G401.6 (cell line): Measurements from ENCODE around the gene PGC.
"Not testable (repeated sequence)": the region's sequence is repeated elsewhere in the genome, so short reads cannot be mapped to it uniquely, and the experiment has no call there.

Experiments
- FAIRE-seq: peaks from 2 replicates; lab custom pipeline; 2012; peaks lifted over from hg19 to GRCh38; lab: Jason Lieb, UNC

PGC gene

DNA sequence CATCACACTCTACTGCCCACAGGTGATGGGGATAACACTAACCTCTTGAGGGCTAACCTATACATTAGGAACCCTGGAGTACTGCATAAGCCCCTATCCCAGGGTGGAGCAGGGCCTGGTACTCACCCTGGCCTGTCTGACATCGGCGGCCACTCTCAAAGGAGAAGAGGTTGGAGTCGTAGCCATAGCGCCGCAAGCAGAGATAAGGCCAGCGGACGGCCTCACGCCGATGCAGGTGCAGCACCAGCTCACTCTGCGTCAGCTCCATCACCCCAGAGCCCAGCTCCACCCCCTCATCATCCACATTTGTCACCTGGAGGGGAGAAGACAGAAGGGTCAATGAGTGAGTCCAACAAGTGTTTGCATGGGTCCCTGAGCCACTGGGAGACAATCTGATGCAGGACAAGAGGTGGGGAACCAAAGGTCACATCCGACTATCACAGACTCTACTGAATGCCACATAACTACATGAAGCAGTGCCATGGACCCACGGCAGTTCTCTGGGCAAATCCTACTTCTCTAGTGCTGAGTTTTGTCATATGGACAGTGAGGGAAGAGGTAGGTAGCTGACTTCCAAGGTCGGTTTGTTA, 28.2 kb upstream of the PGC start:
- FAIRE-seq = no peak

GRCh38 chr6:41774841-41775240, 27.6 kb upstream of the PGC start:
- FAIRE-seq = no peak

- FAIRE-seq = no peak
These were observed 24.1 kb upstream of the PGC start for GRCh38 chr6:41771058-41771983.

DNA sequence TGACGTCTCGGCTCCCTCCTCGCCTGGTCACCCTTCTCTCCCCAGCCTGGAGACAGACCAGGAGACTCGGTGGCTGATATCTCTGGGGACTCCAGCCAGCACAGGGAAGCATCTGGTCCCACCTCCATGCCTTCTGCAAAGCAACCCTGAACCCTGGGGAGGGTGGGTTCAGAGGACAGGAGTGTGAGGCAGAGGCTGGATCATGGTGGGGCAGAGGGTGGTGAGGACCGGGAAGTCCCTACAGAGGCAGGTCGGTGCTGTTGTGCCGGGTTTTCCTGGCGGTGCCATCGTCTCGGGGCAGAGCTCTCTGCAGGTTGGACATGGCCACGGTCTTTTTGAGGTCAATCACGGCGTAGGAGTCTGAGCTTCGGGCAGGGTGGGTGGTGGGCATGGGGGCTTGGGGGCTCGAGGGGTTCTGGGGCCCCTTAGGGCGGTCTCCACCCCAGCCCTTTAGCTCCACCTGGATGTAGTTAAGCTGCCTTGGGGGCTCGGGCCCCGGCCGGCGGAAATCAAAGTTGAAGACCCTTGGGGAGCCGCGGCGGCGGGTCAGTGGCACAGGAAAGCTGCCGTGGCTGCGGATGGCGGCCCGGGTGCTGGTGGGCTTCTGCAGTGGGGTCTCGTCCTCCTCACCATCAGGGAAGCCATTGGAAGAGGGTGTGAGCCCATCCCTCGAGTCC, 23.3 kb upstream of the PGC start:
- FAIRE-seq = no peak

DNA sequence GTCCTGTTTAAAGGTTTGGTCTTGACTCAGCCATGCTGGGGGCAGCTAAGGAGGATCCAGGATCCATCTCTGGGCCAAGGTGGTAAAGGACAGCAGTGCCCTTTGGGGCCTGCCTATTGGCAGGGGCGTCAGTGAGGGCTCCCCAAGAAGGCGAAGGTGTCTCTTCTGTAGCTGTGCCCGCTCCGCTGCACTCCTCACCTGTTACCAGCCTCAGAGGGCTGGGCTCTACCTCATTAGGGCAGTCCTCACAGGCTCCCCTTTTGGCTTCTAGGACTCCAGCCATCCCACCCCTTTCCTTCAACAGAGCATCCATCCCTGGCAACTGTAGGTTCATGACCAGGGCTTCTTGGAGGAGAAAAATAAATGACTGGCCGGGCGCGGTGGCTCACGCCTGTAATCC, 22.2 kb upstream of the PGC start:
- no peak for FAIRE-seq

DNA sequence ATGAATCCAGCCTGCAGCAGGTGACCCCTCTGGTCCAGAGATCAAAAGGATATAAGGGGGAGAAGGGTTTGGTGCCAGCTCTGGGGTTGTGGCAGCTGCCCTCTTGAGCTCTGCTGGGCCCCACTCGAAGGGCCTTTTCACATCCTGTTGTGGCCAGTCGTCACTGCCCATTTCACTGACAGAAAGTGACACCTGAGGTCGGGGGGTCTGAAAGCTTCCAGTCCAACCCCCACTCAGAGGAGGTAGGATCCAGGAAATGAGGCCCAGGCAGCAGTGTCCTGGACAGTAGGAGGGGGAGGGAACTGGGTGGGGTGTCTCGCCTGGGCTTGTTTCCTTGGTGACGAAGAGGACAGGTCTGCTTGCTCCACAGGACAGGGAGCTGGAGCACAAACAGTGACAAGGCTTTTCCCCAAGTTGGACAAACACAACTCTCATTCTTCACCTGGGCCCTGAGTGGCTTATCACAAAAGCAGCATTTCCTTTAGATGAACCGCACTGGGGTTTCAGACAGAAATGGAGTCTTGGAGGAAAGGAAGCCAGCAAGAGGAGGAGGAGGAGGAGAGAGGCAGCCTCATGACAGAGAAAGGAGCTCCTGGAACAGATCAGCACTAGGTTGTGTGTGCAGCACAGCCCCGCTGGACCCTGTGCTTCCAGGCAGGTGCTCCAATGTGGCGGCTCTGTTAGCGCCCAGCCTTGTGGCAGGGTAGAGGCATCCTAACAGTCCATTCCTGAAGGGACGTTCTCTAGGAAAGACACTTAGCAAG, 21.5 kb upstream of the PGC start:
- no peak for FAIRE-seq

DNA sequence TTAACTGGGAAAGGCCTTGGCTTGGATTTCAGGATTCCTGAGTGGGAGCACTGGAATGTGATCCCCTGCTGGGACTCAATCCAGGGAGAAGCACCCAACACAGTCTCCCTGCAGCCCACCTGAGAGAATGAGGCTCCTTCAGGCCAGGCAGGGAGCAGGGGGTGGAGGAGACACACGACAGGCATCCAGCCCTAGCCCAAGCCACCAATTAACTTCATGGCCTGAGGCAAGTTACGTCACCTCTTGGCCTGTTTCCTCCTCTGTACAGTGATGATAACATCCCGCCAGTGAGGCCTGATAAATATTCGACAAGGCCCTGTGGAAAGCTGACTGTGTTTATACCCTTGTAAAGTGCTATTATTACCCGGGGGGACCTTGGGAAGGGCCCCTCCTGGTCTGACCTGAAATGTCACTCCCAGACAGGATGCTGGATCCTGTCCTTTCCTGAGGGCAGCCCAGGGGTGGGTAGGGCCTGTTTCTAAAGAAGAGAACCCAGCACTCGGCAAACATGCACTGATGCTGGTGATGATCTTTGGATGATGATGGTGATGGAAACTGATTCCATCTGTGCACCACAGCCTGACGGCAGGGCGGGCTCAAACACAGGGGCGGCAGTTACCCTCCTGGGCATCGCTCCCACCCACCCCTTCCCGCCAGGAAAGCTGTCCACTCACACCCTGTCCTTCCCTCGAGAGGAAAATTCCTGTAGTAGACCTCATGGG, 20.1 kb upstream of the PGC start:
- no peak for FAIRE-seq

DNA sequence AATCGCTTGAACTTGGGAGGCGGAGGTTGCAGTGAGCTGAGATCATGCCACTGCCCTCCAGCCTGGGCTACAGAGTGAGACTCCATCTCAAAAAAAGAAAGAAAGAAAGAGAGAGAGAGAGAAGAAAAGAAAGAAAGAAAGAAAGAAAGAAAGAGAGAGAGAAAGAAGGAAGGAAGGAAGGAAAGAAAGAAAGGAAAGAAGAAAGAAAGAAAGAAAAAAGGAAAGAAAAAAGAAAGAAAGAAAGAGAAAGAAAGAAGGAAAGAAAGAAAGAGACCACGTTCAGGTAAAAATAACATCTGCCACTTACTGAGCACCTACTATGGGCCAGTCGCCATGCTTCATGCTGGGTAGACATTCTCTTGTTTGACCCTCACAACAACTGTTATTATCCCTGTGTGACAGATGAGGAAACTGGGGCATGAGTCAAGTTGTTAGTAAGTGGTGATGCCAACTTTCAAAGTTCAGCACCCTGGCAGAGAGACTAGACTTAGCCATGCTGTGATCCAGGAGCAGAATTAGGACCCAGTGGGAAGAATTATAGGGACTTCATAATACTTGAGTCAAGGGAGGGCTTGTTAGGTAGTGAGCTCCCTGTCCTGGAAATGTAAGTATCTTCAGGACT, 19.0 kb upstream of the PGC start:
- FAIRE-seq = not testable (repeated sequence)

DNA sequence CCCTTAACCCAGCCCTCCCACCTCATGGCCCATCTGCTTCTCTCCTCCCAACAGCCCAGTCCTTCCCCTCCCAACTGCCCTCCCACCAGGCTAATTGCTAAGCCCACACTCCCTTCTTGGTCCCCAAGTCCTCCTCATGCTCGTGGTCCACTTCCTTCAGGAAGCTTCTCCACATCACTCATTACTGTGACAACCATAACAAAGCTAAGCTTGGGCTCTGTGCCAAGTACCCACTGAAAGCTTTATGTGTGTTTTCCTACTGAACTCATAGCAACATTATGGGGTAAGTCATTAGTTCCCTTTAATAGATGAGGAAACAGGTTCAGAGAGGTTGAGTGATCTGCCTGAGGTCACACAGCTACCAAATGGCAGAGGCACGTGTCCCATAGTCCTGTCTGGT, 16.3 kb upstream of the PGC start:
- no peak for FAIRE-seq

DNA sequence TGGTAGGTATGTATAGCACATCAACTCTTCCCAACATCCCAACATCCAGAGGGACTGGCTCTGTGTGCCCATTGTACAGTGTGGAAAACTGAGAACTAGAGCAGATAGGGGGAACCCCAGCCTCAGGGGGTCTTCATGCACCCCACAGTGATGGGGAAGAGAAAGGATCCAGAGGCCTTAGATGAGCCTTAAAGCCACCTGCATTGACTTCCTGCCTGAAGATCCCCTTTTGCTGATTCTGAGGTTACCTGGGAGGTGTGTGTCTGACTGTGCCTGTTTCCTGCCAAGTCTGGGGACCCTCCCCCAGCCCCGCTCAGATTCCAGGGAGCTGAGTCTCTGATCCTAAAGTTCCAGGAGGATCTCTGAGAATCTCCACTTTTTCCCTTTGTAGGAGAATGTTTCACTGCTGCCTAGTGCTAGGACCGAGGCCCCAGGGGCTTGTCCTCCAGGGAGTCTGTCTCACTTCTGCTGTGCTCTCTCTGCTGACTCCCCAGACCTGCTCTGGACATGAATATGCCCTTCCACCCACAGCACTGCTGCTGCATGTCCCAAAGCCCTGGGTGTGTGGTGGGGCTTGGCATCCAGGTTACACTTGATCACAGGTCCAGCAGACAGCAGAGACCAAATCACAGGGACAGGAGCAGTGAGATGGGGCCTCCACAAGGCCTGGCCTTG, 12.8 kb upstream of the PGC start:
- no peak for FAIRE-seq

GRCh38 chr6:41759106-41759904, 12.1 kb upstream of the PGC start:
- FAIRE-seq = no peak

DNA sequence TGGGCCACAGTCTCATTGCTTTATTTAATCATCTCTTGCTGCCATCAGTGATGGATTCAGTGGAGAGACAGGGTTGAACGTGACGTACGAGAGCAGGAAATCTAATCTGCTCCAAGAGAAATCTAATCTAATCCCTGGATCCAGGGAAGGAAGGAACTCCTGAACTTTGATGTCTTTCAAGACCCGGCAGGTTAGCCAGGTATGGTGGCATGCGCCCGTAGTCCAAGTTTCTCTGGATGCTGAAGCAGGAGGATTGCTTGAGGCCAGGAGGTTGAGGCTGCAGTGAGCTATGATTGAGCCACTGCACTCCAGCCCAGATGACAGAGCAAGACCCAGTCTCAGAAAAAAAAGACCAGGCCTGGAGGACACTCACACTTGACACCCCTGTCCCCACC, 11.4 kb upstream of the PGC start:
- FAIRE-seq = no peak

DNA sequence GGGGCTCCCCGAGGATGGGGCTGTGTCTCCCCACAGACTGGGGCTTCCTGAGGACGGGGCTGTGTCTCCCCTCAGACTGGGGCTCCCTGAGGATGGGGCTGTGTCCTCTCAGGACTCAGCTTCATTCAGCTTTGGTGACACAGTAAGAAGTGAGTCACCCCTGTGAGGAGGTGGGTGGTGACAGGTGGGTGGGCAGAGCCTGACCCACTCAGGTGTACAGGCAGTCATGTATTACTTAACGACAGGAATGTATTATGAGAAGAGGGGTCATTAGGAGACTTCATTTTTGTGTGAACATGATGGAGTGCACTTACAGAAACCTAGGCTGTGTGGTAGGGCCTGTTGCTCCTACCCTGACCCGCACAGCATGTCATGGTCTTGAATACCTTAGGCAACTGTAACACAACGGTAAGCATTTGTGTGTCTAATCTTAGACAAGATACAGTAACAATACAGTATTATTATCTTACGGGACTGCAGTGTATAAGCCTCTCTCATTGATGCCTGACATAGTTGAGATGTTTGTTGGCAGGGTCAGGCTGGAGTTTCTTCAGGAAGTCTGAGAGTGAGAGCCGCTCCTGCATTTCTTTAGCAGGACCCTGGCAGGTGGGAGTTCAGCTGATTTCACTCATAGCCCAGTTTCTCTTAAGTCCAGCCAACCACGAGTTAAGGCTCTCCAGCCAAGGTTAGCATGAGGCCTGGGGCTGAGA, 10.9 kb upstream of the PGC start:
- FAIRE-seq = no peak

- no peak for FAIRE-seq
These were observed 10.1 kb upstream of the PGC start for GRCh38 chr6:41757271-41757670.

DNA sequence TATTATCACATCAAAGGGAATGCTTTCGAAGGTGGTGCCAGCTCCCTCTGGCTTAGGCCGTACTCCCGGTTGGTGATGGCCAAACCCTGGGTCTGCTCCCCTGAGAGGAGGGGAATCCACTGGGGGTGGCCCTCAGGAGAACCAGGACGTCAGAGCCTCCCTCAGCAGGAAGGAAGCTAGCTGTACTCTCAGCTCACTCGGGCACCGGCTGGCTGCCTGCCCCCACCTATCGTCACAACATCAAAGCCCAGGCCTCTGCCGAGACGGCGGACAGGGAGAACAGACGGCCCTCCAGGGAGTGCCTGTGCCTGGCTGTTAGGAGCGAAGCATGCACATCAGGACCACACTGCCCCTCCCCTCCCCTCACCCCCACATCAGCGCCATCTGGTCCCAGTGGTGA, 9.2 kb upstream of the PGC start:
- no peak for FAIRE-seq

- no peak for FAIRE-seq
These were observed 8.7 kb upstream of the PGC start for GRCh38 chr6:41755895-41756294.

DNA sequence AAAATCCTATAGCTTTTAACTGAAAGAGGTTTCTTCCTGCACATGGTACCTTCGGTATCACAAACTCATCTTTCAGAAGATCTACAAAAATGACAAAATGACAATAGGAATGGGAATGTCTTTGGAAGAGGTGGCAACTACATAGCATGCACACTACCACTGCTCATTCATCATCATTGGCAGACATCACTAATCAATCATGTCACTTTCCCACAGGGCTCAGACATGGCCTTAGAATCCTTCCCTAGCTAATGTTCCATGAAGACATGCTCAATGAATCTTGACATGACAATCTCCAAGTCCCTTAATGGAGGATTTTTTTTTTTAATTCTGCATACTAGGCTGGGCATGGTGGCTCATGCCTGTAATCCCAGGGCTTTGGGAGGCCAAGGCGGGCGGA, 3.2 kb upstream of the PGC start:
- FAIRE-seq = no peak

GRCh38 chr6:41748542-41748941, 1.3 kb upstream of the PGC start:
- FAIRE-seq = no peak

- no peak for FAIRE-seq
These were observed 893 bp upstream of the PGC start for GRCh38 chr6:41748102-41748477.
